NT2/D1 (cell line): ENCODE measurements around the gene FXN.

ENCODE experiments used
- DNase-seq: peaks from one replicate; pipeline ENCODE4 v3.0.0-alpha.2; 2011; ENCODE audit warnings: low read depth, low spot score
- H3K27me3 ChIP-seq: 2 replicates; pipeline ENCODE4 v1.6.0; 2011; ENCODE audit warnings: mild to moderate bottlenecking; ENCODE audit not compliant: insufficient read length, insufficient read depth
- H3K36me3 ChIP-seq: 2 replicates; pipeline ENCODE4 v1.6.1; 2011; ENCODE audit warnings: mild to moderate bottlenecking, low read length, mixed read lengths; ENCODE audit not compliant: insufficient read depth, insufficient read length
- H3K4me1 ChIP-seq: 2 replicates; pipeline ENCODE4 v1.5.1; 2011; ENCODE audit not compliant: insufficient read depth, insufficient read length
- H3K4me3 ChIP-seq: 2 replicates; pipeline ENCODE4 v1.5.1; 2011; ENCODE audit warnings: low read depth; ENCODE audit not compliant: insufficient read length
- H3K9ac ChIP-seq: 2 replicates; pipeline ENCODE4 v1.6.0; 2011; ENCODE audit warnings: low read depth; ENCODE audit not compliant: insufficient read length
- H3K9me3 ChIP-seq: 2 replicates; pipeline ENCODE4 v1.5.1; 2011; ENCODE audit warnings: mild to moderate bottlenecking, low read length; ENCODE audit not compliant: insufficient read depth
- SUZ12 ChIP-seq: IDR thresholded peaks from 2 replicates; pipeline ENCODE4 v1.6.1; 2011; ENCODE audit not compliant: insufficient read length, insufficient read depth; ENCODE audit errors: extremely low read depth
- YY1 ChIP-seq: IDR thresholded peaks from 2 replicates; pipeline ENCODE4 v1.6.1; 2011; ENCODE audit not compliant: insufficient read length, insufficient read depth
- ZNF274 ChIP-seq: IDR thresholded peaks from 2 replicates; pipeline ENCODE4 v1.6.1; 2011; ENCODE audit warnings: mild to moderate bottlenecking, low read depth, low read length

FXN gene

GRCh38 chr9:69014013-69014412 is 21.5 kb upstream of the FXN start, which contains the start of gene PRKACG:
Gene PRKACG, minus strand, starts transcription at chr9:69014113. Its CDS starts 21 bp downstream, at chr9:69014092.
- Histone ChIP-seq H3K4me1 (peaks cover 2% of the 10 kb centered on the region), H3K27me3 (no peaks in the 10 kb centered on the region), H3K9ac (no peak within 1 kb of the TSS), H3K9me3 (peaks cover 6% of the 10 kb centered on the region; the same call in 1 of the 2 replicates), H3K36me3 (no peaks in the 10 kb centered on the region), H3K4me3 (no peak within 1 kb of the TSS)
- TF ChIP-seq YY1 = no peak
- TF ChIP-seq ZNF274 = no peak
- TF ChIP-seq SUZ12 = no peak
- DNase-seq = no peak

- DNase-seq = no peak
- no peak for TF ChIP-seq ZNF274
- TF ChIP-seq YY1 = no peak
- TF ChIP-seq SUZ12 = no peak
- Histone ChIP-seq H3K9ac (no peak overlapping the region), H3K4me1 (peaks cover 2% of the 10 kb centered on the region), H3K27me3 (no peaks in the 10 kb centered on the region), H3K4me3 (no peak overlapping the region), H3K36me3 (no peaks in the 10 kb centered on the region), H3K9me3 (peaks cover 6% of the 10 kb centered on the region; the same call in 1 of the 2 replicates)
Observed at GRCh38 chr9:69016191-69017096, 19.1 kb upstream of the FXN start.

- Histone ChIP-seq H3K9ac (no peak overlapping the region), H3K4me1 (peaks cover 2% of the 10 kb centered on the region), H3K36me3 (no peaks in the 10 kb centered on the region), H3K27me3 (no peaks in the 10 kb centered on the region), H3K4me3 (no peak overlapping the region), H3K9me3 (peaks cover 1% of the 10 kb centered on the region; the same call in 1 of the 2 replicates)
- no peak for DNase-seq
- no peak for TF ChIP-seq YY1
- TF ChIP-seq SUZ12 = no peak
- no peak for TF ChIP-seq ZNF274
Observed at GRCh38 chr9:69018737-69019136, 16.8 kb upstream of the FXN start.

- no peak overlapping the region for H3K4me3 ChIP-seq
- no peaks in the 10 kb centered on the region for H3K36me3 ChIP-seq
- no peak for DNase-seq
- H3K9ac ChIP-seq = no peak overlapping the region
- TF ChIP-seq ZNF274 = no peak
- no peak for TF ChIP-seq SUZ12
- TF ChIP-seq YY1 = no peak
- peaks cover 2% of the 10 kb centered on the region for H3K4me1 ChIP-seq
- no peaks in the 10 kb centered on the region for H3K27me3 ChIP-seq
- no peaks in the 10 kb centered on the region for H3K9me3 ChIP-seq
Observed at GRCh38 chr9:69019808-69020207, 15.7 kb upstream of the FXN start.

- Histone ChIP-seq H3K4me3 (no peak overlapping the region), H3K4me1 (peaks cover 2% of the 10 kb centered on the region), H3K9ac (no peak overlapping the region), H3K36me3 (no peaks in the 10 kb centered on the region), H3K9me3 (no peaks in the 10 kb centered on the region), H3K27me3 (no peaks in the 10 kb centered on the region)
- no peak for DNase-seq
- TF ChIP-seq YY1 (no peak), ZNF274 (no peak), SUZ12 (no peak)
Observed at GRCh38 chr9:69020301-69021145, 15.0 kb upstream of the FXN start.

- TF ChIP-seq YY1 (no peak), SUZ12 (no peak), ZNF274 (no peak)
- Histone ChIP-seq H3K9ac (no peak overlapping the region), H3K4me1 (peaks cover 2% of the 10 kb centered on the region), H3K4me3 (no peak overlapping the region), H3K27me3 (no peaks in the 10 kb centered on the region), H3K36me3 (no peaks in the 10 kb centered on the region), H3K9me3 (no peaks in the 10 kb centered on the region)
- no peak for DNase-seq
Observed at GRCh38 chr9:69023650-69024049, 11.9 kb upstream of the FXN start.
